GM10847 (cell line): Measurements from ENCODE around the gene OPRM1.

Experiments
- POLR2A ChIP-seq: IDR thresholded peaks from 2 replicates; pipeline ENCODE4 v1.6.1; 2011; ENCODE audit not compliant: insufficient read length; ENCODE audit errors: extremely low read depth

OPRM1 gene

GRCh38 chr6:154039231-154039842, at the start of gene OPRM1:
Gene OPRM1 (plus strand): TSS chr6:154039240. CDS start chr6:154039545, 305 bp downstream.
- no peak for TF ChIP-seq POLR2A

GRCh38 chr6:153989989-153990388, 49.1 kb upstream of the OPRM1 start:
- no peak for TF ChIP-seq POLR2A

GRCh38 chr6:153994004-153994403, 45.0 kb upstream of the OPRM1 start:
- TF ChIP-seq POLR2A: no peak

GRCh38 chr6:153994811-153995210, 44.2 kb upstream of the OPRM1 start:
- TF ChIP-seq POLR2A: no peak

GRCh38 chr6:153997221-153997620, 41.8 kb upstream of the OPRM1 start:
- no peak for TF ChIP-seq POLR2A

- TF ChIP-seq POLR2A: no peak
Observed at GRCh38 chr6:154001494-154002285, 37.4 kb upstream of the OPRM1 start.

GRCh38 chr6:154002894-154003293, 36.1 kb upstream of the OPRM1 start:
- TF ChIP-seq POLR2A: no peak

- TF ChIP-seq POLR2A: no peak
Observed at GRCh38 chr6:154010371-154010770, 28.7 kb upstream of the OPRM1 start.

GRCh38 chr6:154012852-154013251, 26.2 kb upstream of the OPRM1 start:
- no peak for TF ChIP-seq POLR2A

- TF ChIP-seq POLR2A: no peak
Observed at GRCh38 chr6:154017786-154018185, 21.3 kb upstream of the OPRM1 start.

- TF ChIP-seq POLR2A: no peak
Observed at GRCh38 chr6:154030646-154031045, 8.4 kb upstream of the OPRM1 start.

- no peak for TF ChIP-seq POLR2A
Observed at GRCh38 chr6:154041001-154041400, 2.0 kb downstream of the OPRM1 start.

- TF ChIP-seq POLR2A: no peak
Observed at GRCh38 chr6:154053141-154053540, 14.1 kb downstream of the OPRM1 start.

GRCh38 chr6:154056536-154056935, 17.5 kb downstream of the OPRM1 start:
- TF ChIP-seq POLR2A: no peak

- no peak for TF ChIP-seq POLR2A
Observed at GRCh38 chr6:154057098-154057497, 18.1 kb downstream of the OPRM1 start.

GRCh38 chr6:154058963-154059680, 20.1 kb downstream of the OPRM1 start:
- no peak for TF ChIP-seq POLR2A
